ENCODE results near the gene HNF4A.

Gene HNF4A

DNA sequence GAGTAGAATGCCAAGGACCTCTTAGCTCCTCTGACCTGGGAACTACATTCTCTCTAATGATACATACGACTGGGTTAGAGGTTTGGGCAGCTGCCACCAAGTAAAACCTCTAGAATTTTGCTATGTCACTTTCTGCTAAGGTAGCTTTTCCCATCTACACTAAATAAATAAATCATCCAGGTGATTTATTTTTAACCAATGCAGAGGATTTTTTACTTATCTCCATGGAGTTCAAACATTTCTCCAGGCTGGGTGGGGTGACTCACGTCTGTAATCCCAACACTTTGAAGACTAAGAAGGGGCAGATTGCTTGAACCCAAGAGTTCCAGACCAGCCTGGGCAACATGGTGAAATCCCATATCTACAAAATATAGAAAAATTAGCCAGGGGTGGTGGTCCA is 27.1 kb downstream of the HNF4A start:
- no peak for TF ChIP-seq CTCF (IDR thresholded peaks at IDR 0.05; ENCODE audit: low read depth, low read length)
- DNase-seq: no peak
- Histone ChIP-seq H3K9me3 (no peaks in the 10 kb centered on the region), H3K4me1 (no peaks in the 10 kb centered on the region), H3K27me3 (no peaks in the 10 kb centered on the region; the same call in 1 of the 2 replicates), H3K4me3 (ENCODE audit: low read depth, low read length) (no peak overlapping the region), H3K36me3 (no peaks in the 10 kb centered on the region)

GRCh38 chr20:44384423-44385027 is 29.0 kb downstream of the HNF4A start:
- TF ChIP-seq CTCF (IDR thresholded peaks at IDR 0.05; ENCODE audit: low read depth, low read length): peak; percentile 91
- no peaks in the 10 kb centered on the region for H3K4me1 ChIP-seq
- H3K27me3 ChIP-seq: peaks cover 3% of the 10 kb centered on the region; the same call in 1 of the 2 replicates
- no peak overlapping the region for H3K4me3 ChIP-seq (ENCODE audit: low read depth, low read length)
- no peaks in the 10 kb centered on the region for H3K9me3 ChIP-seq
- peak; percentile 84 for DNase-seq
- no peaks in the 10 kb centered on the region for H3K36me3 ChIP-seq

DNA sequence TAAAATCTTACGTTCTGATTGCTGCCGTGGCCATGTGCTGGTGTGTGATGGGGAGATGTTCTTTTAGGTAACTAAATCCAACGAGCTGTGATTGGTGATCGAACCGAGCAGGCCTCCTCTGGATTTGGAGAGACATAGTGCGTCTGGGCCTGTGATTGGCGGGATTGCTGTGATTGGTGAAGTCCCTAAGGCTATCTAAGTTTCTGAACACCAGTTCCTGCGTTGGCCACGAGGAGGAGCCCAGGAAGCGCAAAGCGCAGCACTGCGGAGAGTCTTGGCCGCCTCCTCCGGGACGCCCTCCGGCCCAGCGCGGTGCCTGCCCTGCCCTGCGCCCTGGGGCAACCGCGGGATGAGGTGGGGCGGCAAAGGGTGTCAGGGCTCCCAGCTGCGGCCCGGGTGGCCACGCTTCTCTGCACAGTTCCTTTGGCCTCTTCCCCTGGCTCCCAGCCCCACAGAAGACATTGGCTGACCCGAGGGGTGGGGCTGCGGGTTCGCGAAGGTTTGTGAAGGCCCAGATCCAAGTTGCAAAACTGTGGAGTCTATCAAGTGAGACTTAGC is 33.0 kb downstream of the HNF4A start:
- TF ChIP-seq CTCF (IDR thresholded peaks at IDR 0.05; ENCODE audit: low read depth, low read length): peak; percentile 89
- H3K27me3 ChIP-seq: peaks cover 3% of the 10 kb centered on the region; the same call in 1 of the 2 replicates
- no peaks in the 10 kb centered on the region for H3K4me1 ChIP-seq
- H3K4me3 ChIP-seq (ENCODE audit: low read depth, low read length): no peak overlapping the region
- H3K9me3 ChIP-seq: no peaks in the 10 kb centered on the region
- DNase-seq: peak; percentile 85
- H3K36me3 ChIP-seq: no peaks in the 10 kb centered on the region

DNA sequence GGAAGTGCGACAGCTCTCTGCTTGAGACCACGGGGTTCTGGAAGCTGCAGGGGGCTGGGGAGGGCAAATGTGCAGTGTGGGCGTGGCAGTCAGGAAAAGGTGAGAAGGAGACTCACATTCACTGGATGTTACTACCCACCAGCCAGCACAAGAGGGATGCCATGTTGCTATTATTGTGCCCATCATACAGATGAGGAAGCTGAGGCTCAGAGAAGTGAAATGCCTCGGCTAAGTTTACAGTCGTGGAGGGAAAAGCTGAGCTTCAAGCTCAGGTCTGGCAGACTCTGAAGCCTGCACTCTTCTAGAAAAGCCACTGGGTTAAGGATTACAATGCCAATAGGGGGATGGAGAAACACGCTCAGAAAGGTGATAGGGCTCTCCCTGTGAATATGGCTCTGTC is 34.4 kb downstream of the HNF4A start:
- H3K27me3 ChIP-seq: peaks cover 3% of the 10 kb centered on the region; the same call in 1 of the 2 replicates
- no peaks in the 10 kb centered on the region for H3K36me3 ChIP-seq
- H3K4me3 ChIP-seq (ENCODE audit: low read depth, low read length): no peak overlapping the region
- H3K9me3 ChIP-seq: no peaks in the 10 kb centered on the region
- TF ChIP-seq CTCF (IDR thresholded peaks at IDR 0.05; ENCODE audit: low read depth, low read length): no peak
- no peak for DNase-seq
- no peaks in the 10 kb centered on the region for H3K4me1 ChIP-seq

DNA sequence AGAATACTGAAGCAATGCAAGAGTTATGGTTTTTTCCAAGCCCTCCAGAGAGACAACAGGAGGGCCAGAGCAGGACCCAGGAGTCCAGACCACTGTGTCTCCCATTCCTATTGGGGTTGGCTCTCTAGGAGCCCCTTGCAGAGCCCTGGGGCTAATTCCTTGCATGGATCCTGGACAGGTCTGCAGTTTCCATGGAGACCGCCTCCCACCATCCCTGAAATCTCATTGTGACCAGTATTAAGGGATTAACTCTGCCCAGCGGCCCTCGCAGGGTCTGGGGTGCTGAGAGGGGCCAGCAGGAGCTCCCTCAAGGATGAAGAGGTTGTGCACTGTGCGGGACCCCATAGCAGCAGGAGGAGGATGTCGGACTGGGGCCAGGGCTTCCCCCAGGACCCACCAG is 34.8 kb downstream of the HNF4A start:
- Histone ChIP-seq H3K27me3 (peaks cover 3% of the 10 kb centered on the region; the same call in 1 of the 2 replicates), H3K4me3 (ENCODE audit: low read depth, low read length) (no peak overlapping the region), H3K9me3 (no peaks in the 10 kb centered on the region), H3K4me1 (no peaks in the 10 kb centered on the region), H3K36me3 (no peaks in the 10 kb centered on the region)
- TF ChIP-seq CTCF (IDR thresholded peaks at IDR 0.05; ENCODE audit: low read depth, low read length): no peak
- no peak for DNase-seq

DNA sequence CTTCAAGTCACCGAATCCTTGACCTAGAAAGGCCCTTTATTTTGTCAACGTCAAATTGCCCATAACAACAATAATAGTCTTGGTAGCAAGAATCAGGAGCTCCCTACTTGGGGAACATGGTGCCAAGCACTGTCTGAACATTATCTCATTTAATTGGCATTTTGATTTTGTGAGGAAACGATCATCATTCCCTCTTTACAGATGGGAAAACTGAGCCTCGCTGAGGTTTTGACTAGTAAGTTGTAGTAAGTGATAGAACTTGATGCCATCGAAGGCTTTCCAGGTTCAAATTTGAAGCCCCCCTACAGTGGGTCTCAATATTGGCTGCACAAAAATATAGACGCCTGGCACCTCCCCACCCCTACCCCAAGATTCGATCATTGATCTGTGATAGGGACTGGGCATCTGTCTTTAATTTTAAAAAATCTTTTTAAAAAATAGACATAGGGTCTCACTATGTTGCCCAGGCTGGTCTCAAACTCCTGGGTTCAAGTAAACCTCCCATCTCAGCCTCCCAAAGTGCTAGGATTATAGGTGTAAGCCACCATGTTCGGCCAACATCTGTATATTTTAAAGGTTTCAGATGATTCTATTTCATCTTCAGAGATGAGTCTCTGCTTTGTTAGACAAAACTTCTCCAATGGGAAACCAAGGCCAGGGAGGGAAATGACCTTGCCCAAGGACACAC is 36.7 kb downstream of the HNF4A start:
- TF ChIP-seq CTCF (IDR thresholded peaks at IDR 0.05; ENCODE audit: low read depth, low read length): no peak
- no peak for DNase-seq
- Histone ChIP-seq H3K36me3 (no peaks in the 10 kb centered on the region), H3K4me1 (no peaks in the 10 kb centered on the region), H3K27me3 (peaks cover 3% of the 10 kb centered on the region; the same call in 1 of the 2 replicates), H3K9me3 (no peaks in the 10 kb centered on the region), H3K4me3 (ENCODE audit: low read depth, low read length) (no peak overlapping the region)
